Activated T-helper 1 cell treated with anti-CD3 and anti-CD28 coated beads, Interleukin-2, amount 50 U/mL, for 16 hours (primary cell): ENCODE results near the gene XYLT1.

ENCODE experiments used
- DNase-seq, 2 donors: peaks; one replicate each; pipeline ENCODE4 v3.0.0-alpha.2; 2020; ENCODE audit warnings: low read depth in 1 of 2, low spot score in 1 of 2

XYLT1 gene

DNA sequence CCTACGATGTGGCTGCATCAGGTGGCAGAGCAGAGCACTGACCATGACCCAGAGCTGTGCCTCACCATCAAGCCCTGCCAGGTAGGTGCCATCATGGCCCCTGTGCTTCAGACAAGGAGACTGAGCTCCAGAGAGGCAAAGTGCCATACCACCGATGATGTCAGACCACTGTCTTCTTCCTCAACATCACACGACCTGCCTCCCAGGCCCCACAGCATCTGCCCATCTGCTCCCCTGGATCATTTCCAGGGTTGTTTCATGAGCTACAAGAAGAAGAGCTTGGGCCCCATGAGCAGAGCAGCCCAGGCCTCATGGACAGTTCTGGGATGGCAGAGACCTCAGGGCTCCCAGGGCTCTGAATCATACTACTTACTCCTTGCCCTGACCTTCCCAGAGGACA is 9.9 kb downstream of the XYLT1 start:
- DNase-seq = no peak

DNA sequence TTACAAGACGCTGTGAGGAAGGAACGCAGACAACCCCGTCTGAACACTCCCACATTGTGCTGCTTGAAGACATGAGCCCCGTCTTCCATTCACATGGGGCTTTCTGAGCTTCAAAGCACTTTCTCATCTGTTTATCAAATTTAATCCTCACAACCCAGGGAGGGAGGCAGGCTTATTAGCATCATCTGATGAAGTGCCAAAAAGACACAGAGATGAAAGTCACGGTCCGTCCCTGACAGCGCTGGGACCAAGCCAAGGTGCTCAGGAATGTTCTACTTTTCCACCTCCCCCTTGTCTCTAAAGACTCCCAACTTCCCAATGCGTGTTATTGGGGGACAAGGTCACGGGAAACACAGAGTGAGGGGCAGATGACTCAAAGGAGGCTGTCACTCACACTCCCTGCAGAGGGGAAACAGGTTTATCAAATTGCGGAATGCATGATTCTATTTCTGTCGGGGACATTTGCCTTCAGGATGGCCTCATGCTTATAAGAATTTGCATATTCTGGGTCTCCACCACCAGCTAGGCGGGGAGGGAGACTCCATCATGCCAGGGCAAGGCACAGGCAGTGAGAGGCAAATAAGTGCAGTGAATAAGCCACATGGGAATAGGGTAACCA is 10.7 kb downstream of the XYLT1 start:
- DNase-seq = no peak

DNA sequence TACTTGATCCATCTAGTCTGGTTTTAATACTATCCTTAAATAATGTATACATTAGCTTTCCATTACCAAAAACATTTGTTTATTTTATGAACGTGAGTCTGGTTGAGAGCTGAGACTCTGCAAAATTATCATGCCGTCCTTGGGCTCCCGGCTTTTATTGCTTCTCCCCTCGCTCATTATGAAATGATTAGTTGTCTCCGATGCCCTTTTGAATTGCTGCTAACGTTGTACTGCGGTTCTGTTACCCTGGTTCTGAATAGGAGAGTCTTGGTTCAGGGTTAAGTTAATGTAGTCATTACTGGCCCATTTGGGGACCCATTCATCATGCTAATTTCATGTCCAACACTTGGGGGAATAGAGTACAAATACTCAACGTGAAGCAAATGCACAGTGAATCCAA is 12.8 kb downstream of the XYLT1 start:
- no peak for DNase-seq

DNA sequence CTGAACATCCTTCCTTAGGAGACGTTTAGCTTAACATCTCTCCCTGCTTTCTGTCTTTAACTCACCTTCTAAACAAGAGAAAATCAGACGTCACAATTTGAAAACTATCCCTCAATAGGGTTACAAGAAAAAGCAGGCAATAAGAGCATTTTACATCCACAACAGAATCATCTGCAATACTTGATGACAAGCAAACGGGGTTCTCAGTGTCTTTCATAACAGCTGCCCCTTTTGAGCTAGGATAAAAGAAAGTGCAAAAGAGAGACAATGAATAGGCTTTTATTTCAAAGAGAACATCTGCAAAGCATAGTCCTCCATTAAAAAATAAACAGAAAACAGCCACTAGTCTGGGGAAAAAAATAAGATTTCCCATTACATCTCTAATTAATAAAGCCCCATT is 13.2 kb downstream of the XYLT1 start:
- DNase-seq = no peak

GRCh38 chr16:17454162-17454730 is 16.5 kb downstream of the XYLT1 start:
- DNase-seq = no peak

DNA sequence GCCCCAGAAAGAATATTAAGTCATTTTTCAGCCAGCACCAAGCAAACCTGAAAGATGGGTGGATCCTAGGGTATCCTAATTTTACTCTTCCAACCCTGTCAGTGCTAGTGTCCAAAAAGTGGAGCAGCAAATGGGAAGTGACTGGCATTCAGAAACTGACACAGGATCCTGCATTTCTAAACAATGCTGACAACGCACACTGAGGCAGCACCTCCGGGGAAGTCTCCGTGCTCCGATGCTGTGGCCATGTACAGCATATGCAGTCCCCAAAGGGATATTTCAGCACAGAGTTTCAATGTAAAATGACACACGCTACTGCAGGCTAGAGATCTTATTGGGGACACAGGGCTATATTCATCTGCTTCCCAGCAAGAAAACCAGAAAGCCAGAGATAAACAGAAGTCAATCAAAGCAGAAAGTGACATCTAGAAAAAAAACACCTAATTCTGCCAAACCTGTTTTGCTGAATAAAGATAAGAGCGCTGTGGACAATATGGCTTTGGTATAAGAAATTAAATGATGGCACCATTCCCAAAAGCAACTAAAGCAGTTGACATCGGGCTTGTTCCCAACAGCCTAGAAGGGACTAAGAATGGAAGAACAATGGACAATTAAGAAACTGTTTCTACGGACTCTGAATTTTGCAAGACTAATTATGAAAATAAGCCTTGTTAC is 17.3 kb downstream of the XYLT1 start:
- no peak for DNase-seq

GRCh38 chr16:17452922-17453321 is 17.8 kb downstream of the XYLT1 start:
- no peak for DNase-seq

GRCh38 chr16:17451843-17452242 is 18.9 kb downstream of the XYLT1 start:
- DNase-seq = no peak

- no peak for DNase-seq
Observed at GRCh38 chr16:17450291-17450690, 20.5 kb downstream of the XYLT1 start.

- no peak for DNase-seq
Observed at GRCh38 chr16:17448640-17449638, 21.8 kb downstream of the XYLT1 start.

DNA sequence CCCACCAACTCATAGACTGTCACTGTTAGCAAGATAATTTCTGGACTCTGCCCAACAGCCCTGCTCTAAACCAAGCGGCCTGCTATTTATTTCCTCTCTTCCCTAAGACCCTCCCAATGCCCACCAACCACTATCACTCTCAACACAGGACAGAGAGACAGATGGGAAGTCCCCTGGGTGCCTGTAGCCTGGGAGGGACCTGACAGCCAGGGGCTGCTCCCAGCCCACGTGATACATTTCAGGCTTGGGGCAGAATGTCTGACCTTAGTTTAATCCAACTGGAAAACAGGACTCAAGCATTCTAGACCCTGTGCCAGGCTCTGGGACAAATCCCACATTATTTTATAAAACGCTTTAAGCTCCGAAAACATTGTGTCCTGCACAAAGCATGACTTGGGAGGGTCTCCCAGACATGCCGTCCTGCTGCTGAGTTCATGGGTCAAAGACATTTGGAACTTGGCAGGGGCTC is 23.6 kb downstream of the XYLT1 start:
- DNase-seq = no peak

- no peak for DNase-seq
Observed at GRCh38 chr16:17446661-17447060, 24.1 kb downstream of the XYLT1 start.

GRCh38 chr16:17445421-17445820 is 25.3 kb downstream of the XYLT1 start:
- no peak for DNase-seq

- DNase-seq = no peak
Observed at GRCh38 chr16:17444658-17445057, 26.1 kb downstream of the XYLT1 start.

DNA sequence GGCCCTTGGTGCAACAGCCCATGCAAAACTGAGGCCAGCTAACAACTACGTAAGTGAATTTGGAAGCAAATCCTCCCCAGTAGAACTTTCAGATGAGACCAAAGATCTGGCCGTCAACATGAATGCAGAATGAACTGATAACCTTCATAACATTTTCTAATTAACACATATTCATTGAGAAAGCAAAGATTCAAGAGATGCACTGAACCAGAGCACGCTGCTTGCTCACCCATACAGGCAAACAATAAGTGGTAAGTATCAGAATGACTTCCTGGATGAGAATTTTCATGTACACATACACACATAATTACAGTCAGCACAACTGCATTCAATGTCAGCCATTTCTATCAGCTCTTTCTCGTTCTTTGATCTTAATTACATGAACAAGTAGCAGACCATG is 30.6 kb downstream of the XYLT1 start:
- no peak for DNase-seq

DNA sequence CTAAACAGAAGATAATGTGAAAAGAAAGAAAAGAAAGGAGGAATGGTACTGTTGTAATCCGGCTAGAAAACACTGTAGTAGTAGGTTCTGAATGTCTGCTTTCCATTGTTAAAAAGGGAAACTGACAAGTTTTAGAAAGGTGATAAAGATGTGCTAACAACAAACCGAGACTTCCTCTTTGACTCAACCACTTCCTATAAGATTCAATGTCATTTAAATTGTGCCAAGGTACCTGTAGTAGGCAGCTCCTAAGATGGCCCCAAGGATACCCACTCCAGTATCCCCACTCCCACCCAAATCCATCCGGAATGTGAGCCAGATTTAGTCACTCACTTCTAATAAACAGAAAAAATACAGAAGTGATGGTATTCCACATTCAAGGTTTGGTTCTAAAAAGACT is 31.2 kb downstream of the XYLT1 start:
- DNase-seq = no peak

- DNase-seq = no peak
Observed at GRCh38 chr16:17437981-17438380, 32.8 kb downstream of the XYLT1 start.

GRCh38 chr16:17437127-17437720 is 33.5 kb downstream of the XYLT1 start:
- DNase-seq = no peak

DNA sequence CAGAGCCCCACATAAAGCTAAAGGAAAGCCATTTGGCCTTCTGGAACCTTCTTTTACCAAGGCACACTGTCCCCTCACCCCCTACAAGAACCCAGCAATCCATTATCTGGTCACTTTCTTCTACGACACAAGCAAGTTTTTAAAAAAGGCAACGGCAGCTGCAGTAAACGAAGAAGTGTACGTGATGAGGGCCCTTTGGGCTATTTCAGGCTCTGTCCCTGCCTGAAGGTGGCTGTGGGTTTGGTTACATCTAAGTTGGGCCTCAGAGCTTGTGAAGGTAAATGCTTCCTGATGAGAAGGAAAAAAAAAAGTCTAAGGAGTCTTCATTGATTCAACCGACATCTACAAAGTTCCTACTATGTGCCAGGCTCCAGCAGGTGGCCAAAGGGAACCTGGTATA is 35.4 kb downstream of the XYLT1 start:
- DNase-seq = no peak

- no peak for DNase-seq
Observed at GRCh38 chr16:17433577-17434451, 36.9 kb downstream of the XYLT1 start.
